K562 (cell line): ENCODE data around the gene CEP19. TPM values are rescaled to one million over a fixed set of nuclear protein-coding genes. Genes with fewer than 3 reads are reported as not detected.

Experiments used
- ARID1B ChIP-seq: fragments of 450-650 bp; IDR thresholded peaks from 2 replicates; pipeline ENCODE4 v1.6.1; 2016; ENCODE audit warnings: antibody characterized with exemption, mild to moderate bottlenecking, inconsistent platforms
- ELF1 ChIP-seq: fragments of 200-800 bp; sonication (Bioruptor generic); IDR thresholded peaks from 2 replicates; pipeline ENCODE4 v1.6.1; 2016; ENCODE audit warnings: missing genetic modification characterization, missing compliant biosample characterization
- FOXA1 ChIP-seq: fragments of 450-650 bp; IDR thresholded peaks from 2 replicates; pipeline ENCODE4 v1.6.1; 2016; ENCODE audit warnings: mild to moderate bottlenecking, borderline replicate concordance
- HDAC8 ChIP-seq: fragments of 450-650 bp; IDR thresholded peaks from 2 replicates; pipeline ENCODE4 v1.6.1; 2016; ENCODE audit warnings: mild to moderate bottlenecking, missing genetic modification characterization, moderate library complexity, missing compliant biosample characterization
- HNRNPUL1 ChIP-seq: fragments of 200-400 bp; formaldehyde crosslinking; IDR thresholded peaks from 2 replicates; pipeline ENCODE4 v1.6.1; 2017; ENCODE audit warnings: low read length
- NONO ChIP-seq, 2 experiments: fragments of 200-400 bp in 1 of 2; fragments of 450-650 bp in 1 of 2; formaldehyde crosslinking in 1 of 2; IDR thresholded peaks; 2 replicates each; pipeline ENCODE4 v1.6.1; 2017; ENCODE audit warnings: low read depth in 2 of 2, mild to moderate bottlenecking in 2 of 2, moderate library complexity in 2 of 2, low read length in 1 of 2
- PPARD ChIP-seq: fragments of 250-450 bp; sonication (Bioruptor Pico); IDR thresholded peaks from 2 replicates; pipeline ENCODE4 v1.8.0; 2022; ENCODE audit warnings: inconsistent platforms, mild to moderate bottlenecking, moderate library complexity
- TOE1 ChIP-seq, 2 experiments: fragments of 450-650 bp in 1 of 2; sonication (generic) in 1 of 2; formaldehyde crosslinking in 1 of 2; IDR thresholded peaks; 2 replicates each; pipeline versions ENCODE4 v1.7.1 to v1.8.0; 2016 to 2022; ENCODE audit warnings: borderline replicate concordance in 2 of 2, mild to moderate bottlenecking in 2 of 2, antibody characterized with exemption in 1 of 2, inconsistent platforms in 1 of 2, low read depth in 1 of 2, missing genetic modification reagents in 1 of 2, moderate library complexity in 1 of 2
- ZFP36 ChIP-seq: fragments of 150-350 bp; IDR thresholded peaks from 2 replicates; pipeline ENCODE4 v1.6.1; 2018; ENCODE audit warnings: low read length, low read depth; ENCODE audit not compliant: partially characterized antibody
- ZNF165 ChIP-seq: fragments of 250-450 bp; sonication (Bioruptor Pico); IDR thresholded peaks from 2 replicates; pipeline ENCODE4 v1.4.0; 2020; ENCODE audit warnings: borderline replicate concordance
- ZNF583 ChIP-seq: fragments of 250-450 bp; sonication (Bioruptor Pico); IDR thresholded peaks from 2 replicates; pipeline ENCODE4 v1.4.0; 2020
- polyA plus RNA-seq, 8 experiments: library from polyadenylated mRNA; depleted of rRNA in 4 of 8; stranded (reverse) in 5 of 8; unstranded in 3 of 8; fragments of >200 nt; fragmentation: Nextera tagmentation in 2 of 8; fragmentation: Illumina TruSeq in 1 of 8; extraction: Ambion mirVana in 2 of 8; extraction: Trizol in 1 of 8; gene quantifications; 2 replicates each; pipeline versions ENCODE4 v1.2.1 to v1.2.3, GENCODE V29; 2011 to 2014; ENCODE audit warnings: inconsistent platforms in 1 of 8, missing spikeins in 1 of 8
- total RNA-seq, 7 experiments: library from RNA; depleted of rRNA in 6 of 7; stranded (reverse); fragments of >200 nt in 6 of 7; fragmentation: Illumina TruSeq in 2 of 7; extraction: Trizol in 2 of 7; gene quantifications; 2 replicates each; pipeline versions ENCODE4 v1.2.1 to v1.2.3, GENCODE V29; 2011 to 2021; ENCODE audit warnings: low replicate concordance in 1 of 7
- TF ChIP-seq, protein P1 (sequence below), 2 experiments: fragments of 150-350 bp in 1 of 2; IDR thresholded peaks; 2 replicates each; pipeline ENCODE4 v1.6.1; 2012 to 2016; ENCODE audit warnings: low read depth in 2 of 2, low read length in 2 of 2, mild to moderate bottlenecking in 1 of 2, moderate library complexity in 1 of 2
- TF ChIP-seq, protein P2 (sequence below), 2 experiments: fragments of 450-650 bp in 1 of 2; sonication (generic) in 1 of 2; formaldehyde crosslinking; conservative IDR thresholded peaks; 2 replicates each; pipeline versions ENCODE4 v1.4.0 to v1.8.1; 2020 to 2022; ENCODE audit warnings: mild to moderate bottlenecking in 1 of 2, missing genetic modification reagents in 1 of 2
- TF ChIP-seq, protein P3 (sequence below): fragments of 450-650 bp; IDR thresholded peaks from 2 replicates; pipeline ENCODE4 v1.6.1; 2016; ENCODE audit warnings: low read depth, mild to moderate bottlenecking, moderate library complexity
- TF ChIP-seq, protein P4 (sequence below): sonication (generic); formaldehyde crosslinking; IDR thresholded peaks from 2 replicates; pipeline ENCODE4 v1.8.1; 2022; ENCODE audit warnings: missing genetic modification reagents
- TF ChIP-seq, protein P5 (sequence below): fragments of 450-650 bp; conservative IDR thresholded peaks from 2 replicates; pipeline ENCODE4 v1.6.1; 2016; ENCODE audit warnings: missing genetic modification characterization, low read depth, mild to moderate bottlenecking, missing compliant biosample characterization, moderate library complexity

CEP19 gene
- total and polyA plus RNA-seq, 9 of the 15 experiments (the other 6 are each of a cell fraction or from before 2014, with no cell fraction given): 2.5 to 4.5 (median 3.7) TPM

DNA sequence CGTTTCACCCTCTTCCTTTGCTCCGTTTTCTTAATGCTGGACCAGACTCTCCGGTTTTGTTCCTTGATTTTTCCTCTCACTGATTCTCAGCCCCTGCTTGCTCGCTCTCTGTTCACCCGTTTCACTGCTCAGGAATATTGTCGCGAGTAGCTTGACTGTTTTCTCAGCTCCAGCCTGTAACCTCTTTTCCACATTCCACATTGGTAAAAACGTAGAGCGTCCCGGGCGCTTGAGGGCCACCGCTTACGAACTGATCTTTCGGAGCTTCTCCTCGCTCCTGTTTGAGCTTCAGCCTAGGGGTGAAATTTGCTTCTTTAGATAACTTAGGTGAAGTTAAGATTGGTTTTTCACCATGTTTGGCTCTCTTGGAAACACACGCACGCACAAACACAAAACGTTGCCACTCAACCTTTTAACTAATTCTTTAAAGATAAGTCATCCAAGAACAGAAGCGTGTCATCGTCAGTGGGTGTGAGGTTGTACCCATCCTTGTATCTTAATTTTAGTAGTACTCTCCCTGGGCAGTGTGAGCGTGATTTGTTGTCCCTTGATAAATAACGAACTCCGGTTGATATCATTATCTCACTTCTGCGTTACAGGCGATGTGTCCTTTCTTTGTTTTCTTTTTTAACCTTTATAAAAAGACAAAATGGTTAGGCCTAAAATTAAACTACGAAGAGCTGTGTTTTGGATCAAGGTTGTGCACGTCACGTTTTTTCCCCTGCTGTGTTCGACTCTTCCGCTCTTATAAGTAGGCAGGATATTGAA, 28.6 kb upstream of the CEP19 start (continued):
- TF ChIP-seq, protein P1, sequence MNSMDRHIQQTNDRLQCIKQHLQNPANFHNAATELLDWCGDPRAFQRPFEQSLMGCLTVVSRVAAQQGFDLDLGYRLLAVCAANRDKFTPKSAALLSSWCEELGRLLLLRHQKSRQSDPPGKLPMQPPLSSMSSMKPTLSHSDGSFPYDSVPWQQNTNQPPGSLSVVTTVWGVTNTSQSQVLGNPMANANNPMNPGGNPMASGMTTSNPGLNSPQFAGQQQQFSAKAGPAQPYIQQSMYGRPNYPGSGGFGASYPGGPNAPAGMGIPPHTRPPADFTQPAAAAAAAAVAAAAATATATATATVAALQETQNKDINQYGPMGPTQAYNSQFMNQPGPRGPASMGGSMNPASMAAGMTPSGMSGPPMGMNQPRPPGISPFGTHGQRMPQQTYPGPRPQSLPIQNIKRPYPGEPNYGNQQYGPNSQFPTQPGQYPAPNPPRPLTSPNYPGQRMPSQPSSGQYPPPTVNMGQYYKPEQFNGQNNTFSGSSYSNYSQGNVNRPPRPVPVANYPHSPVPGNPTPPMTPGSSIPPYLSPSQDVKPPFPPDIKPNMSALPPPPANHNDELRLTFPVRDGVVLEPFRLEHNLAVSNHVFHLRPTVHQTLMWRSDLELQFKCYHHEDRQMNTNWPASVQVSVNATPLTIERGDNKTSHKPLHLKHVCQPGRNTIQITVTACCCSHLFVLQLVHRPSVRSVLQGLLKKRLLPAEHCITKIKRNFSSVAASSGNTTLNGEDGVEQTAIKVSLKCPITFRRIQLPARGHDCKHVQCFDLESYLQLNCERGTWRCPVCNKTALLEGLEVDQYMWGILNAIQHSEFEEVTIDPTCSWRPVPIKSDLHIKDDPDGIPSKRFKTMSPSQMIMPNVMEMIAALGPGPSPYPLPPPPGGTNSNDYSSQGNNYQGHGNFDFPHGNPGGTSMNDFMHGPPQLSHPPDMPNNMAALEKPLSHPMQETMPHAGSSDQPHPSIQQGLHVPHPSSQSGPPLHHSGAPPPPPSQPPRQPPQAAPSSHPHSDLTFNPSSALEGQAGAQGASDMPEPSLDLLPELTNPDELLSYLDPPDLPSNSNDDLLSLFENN (IDR thresholded peaks at IDR 0.05; ENCODE audit: low read depth in 2 of 2, low read length in 2 of 2): no peak
- TF ChIP-seq PPARD (CRISPR knock-in tag): no peak
- TF ChIP-seq, protein P2, sequence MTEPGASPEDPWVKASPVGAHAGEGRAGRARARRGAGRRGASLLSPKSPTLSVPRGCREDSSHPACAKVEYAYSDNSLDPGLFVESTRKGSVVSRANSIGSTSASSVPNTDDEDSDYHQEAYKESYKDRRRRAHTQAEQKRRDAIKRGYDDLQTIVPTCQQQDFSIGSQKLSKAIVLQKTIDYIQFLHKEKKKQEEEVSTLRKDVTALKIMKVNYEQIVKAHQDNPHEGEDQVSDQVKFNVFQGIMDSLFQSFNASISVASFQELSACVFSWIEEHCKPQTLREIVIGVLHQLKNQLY (CRISPR knock-in tag; conservative IDR thresholded peaks at IDR 0.05): no peak
- no peak for TF ChIP-seq ELF1
- TF ChIP-seq ZNF165 (CRISPR knock-in tag): no peak
- no peak for TF ChIP-seq ARID1B
- no peak for TF ChIP-seq ZFP36
- TF ChIP-seq, protein P3, sequence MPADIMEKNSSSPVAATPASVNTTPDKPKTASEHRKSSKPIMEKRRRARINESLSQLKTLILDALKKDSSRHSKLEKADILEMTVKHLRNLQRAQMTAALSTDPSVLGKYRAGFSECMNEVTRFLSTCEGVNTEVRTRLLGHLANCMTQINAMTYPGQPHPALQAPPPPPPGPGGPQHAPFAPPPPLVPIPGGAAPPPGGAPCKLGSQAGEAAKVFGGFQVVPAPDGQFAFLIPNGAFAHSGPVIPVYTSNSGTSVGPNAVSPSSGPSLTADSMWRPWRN: 0 out of 2 replicates have a peak, but pooled peaks have one; percentile 13
- TF ChIP-seq ZNF583: no peak
- TF ChIP-seq HDAC8: no peak
- TF ChIP-seq, protein P4, sequence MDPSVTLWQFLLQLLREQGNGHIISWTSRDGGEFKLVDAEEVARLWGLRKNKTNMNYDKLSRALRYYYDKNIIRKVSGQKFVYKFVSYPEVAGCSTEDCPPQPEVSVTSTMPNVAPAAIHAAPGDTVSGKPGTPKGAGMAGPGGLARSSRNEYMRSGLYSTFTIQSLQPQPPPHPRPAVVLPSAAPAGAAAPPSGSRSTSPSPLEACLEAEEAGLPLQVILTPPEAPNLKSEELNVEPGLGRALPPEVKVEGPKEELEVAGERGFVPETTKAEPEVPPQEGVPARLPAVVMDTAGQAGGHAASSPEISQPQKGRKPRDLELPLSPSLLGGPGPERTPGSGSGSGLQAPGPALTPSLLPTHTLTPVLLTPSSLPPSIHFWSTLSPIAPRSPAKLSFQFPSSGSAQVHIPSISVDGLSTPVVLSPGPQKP (CRISPR knock-in tag): no peak
- 0 out of 4 replicates have a peak, but pooled peaks of 1 of the 2 experiments have one; percentile 9 for TF ChIP-seq NONO (IDR thresholded peaks at IDR 0.05; ENCODE audit: low read depth in 2 of 2, low read length in 1 of 2)
- TF ChIP-seq HNRNPUL1: no peak
- TF ChIP-seq FOXA1: no peak
- TF ChIP-seq TOE1 (IDR thresholded peaks at IDR 0.05; ENCODE audit: borderline replicate concordance): no peak
- TF ChIP-seq TOE1 (CRISPR knock-in tag; IDR thresholded peaks at IDR 0.05; ENCODE audit: borderline replicate concordance, low read depth): no peak
- TF ChIP-seq, protein P5, sequence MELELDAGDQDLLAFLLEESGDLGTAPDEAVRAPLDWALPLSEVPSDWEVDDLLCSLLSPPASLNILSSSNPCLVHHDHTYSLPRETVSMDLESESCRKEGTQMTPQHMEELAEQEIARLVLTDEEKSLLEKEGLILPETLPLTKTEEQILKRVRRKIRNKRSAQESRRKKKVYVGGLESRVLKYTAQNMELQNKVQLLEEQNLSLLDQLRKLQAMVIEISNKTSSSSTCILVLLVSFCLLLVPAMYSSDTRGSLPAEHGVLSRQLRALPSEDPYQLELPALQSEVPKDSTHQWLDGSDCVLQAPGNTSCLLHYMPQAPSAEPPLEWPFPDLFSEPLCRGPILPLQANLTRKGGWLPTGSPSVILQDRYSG: no peak
